Fibroblast of mammary gland (primary cell): Measurements from ENCODE around the gene MARVELD2.
"Not testable (repeated sequence)": the region's sequence is repeated elsewhere in the genome, so short reads cannot be mapped to it uniquely, and the experiment has no call there.

Experiments
- DNase-seq: peaks from one replicate; pipeline ENCODE4 v3.0.0-alpha.2; 2010; ENCODE audit warnings: low read depth
- H3K4me3 ChIP-seq: 2 replicates; pipeline ENCODE4 v1.5.1; 2011; ENCODE audit warnings: low read depth, mild to moderate bottlenecking, low read length, moderate library complexity; ENCODE audit not compliant: control insufficient read depth
- TF ChIP-seq, protein P1 (sequence below): conservative IDR thresholded peaks from 2 replicates; pipeline ENCODE4 v1.5.1; 2011; ENCODE audit warnings: low read depth, low read length, inconsistent platforms; ENCODE audit not compliant: control insufficient read depth, insufficient read depth

The MARVELD2 gene

DNA sequence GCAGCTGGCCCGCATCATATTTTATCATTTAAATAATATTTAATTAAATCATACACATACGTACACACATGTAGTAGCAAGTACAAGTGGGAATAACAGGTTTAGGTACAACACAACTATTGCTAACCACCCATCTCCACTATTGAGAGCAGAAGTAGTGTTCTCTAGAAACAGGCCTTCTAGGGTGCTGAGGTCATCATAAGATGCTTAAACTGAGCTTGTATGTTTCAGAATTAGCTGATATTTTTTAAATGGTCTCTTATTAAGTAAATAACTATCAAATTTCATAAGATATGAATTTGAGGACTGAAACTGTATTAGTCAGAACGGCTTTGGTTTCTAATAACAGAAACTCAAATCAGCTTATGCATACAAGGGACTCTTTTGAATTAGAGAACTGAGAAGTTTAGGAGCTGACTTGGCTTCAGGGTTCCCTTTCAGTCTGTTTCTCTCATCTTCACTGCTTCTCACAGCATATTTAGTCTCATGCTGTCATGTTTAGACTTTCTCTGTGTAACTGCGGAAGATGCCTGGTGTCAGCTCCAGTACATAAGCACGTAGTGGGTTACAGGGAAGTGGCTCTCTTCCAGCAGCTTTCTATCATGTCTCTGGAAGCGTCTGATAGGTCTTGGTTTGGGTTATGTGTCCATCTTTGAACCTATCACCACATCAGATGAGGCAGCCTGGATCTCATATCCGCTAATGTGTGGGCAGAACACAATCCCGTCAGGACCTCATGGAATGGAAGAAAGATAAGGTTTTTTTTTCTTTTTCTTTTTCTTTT lies 52.7 kb downstream of the MARVELD2 start:
- DNase-seq = peak; percentile 25
- H3K4me3 ChIP-seq = no peak overlapping the region
- TF ChIP-seq, protein P1, sequence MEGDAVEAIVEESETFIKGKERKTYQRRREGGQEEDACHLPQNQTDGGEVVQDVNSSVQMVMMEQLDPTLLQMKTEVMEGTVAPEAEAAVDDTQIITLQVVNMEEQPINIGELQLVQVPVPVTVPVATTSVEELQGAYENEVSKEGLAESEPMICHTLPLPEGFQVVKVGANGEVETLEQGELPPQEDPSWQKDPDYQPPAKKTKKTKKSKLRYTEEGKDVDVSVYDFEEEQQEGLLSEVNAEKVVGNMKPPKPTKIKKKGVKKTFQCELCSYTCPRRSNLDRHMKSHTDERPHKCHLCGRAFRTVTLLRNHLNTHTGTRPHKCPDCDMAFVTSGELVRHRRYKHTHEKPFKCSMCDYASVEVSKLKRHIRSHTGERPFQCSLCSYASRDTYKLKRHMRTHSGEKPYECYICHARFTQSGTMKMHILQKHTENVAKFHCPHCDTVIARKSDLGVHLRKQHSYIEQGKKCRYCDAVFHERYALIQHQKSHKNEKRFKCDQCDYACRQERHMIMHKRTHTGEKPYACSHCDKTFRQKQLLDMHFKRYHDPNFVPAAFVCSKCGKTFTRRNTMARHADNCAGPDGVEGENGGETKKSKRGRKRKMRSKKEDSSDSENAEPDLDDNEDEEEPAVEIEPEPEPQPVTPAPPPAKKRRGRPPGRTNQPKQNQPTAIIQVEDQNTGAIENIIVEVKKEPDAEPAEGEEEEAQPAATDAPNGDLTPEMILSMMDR = no peak

DNA sequence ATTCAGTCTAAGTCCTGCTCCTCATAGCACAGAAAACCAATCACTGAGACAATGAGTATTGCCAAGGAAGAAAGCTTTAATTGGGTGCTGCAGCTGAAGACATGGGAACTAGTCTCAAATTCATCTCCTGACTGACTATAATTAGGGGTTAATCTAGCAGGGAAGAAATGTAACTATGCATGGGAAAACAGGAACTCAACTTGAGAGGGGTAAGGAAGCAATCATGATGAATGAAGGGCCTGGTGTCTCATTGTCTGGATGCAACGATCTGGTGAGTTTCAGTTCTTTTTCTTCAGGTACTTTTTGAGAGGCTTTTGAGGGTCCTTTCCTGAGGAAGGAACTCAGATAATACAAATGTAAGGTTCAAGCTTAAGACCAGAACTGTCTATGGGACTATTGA lies 53.7 kb downstream of the MARVELD2 start:
- no peak for DNase-seq
- TF ChIP-seq, protein P1 = no peak

DNA sequence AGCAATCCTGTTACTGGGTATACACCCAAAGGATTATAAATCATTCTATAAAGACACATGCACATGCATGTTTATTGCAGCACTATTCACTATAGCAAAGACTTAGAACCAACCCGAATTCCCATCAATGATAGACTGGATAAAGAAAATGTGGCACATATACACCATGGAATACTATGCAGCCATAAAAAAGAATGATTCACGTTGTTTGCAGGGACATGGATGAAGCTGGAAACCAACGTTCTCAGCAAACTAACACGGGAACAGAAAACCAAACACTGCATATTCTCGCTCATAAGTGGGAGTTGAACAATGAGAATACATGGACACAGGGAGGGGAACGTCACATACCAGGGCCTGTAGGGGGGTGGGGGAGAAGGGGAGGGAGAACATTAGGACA lies 56.6 kb downstream of the MARVELD2 start:
- H3K4me3 ChIP-seq, DNase-seq: not testable (repeated sequence)

More for the DNA sequence above, 53.7 kb downstream of the MARVELD2 start:
- H3K4me3 ChIP-seq = no peak overlapping the region

DNA sequence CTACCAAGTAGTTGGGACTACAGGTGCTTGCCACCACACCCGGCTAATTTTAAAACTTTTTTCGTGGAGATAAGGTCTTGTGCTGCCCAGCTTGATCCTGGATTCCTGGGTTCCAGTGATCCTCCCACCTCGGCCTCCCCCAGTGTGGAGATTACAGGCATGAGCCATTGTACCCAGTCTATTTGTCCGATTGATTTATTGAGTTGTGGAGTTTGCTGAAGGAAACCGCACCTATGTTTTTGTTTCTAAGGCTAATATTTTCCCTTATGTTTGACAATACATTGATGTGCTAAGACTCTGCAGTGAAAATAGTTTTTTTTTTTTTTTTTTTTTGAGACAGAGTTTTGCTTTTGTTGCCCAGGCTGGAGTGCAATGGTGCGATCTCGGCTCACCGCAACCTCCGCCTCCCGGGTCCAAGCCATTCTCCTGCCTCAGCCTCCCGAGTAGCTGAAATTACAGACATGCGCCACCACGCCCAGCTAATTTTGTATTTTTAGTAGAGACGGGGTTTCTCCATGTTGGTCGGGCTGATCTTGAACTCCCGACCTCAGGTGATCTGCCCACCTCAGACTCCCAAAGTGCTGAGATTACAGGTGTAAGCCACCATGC lies 57.7 kb downstream of the MARVELD2 start:
- DNase-seq = not testable (repeated sequence)

DNA sequence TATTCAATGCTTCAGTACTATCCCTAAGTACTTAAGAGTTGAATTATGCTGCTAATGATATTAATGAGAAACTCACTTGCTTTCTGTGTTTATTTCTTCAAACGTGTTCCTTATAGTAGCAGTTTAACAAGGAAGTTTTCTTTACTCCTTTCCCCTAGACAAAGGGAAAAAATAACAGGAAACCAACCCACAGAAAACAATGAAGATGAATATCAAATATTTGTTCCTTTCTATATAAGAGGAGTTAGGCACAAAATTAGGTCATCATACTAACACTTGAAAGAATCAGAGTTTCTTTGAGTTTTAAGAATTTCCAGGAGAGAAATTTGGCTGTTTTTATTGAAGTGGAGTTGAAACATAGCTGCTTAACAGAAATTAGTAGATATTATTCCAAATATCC lies 62.3 kb downstream of the MARVELD2 start:
- TF ChIP-seq, protein P1 = no peak

More for the DNA sequence above, 57.7 kb downstream of the MARVELD2 start:
- H3K4me3 ChIP-seq = not testable (repeated sequence)

DNA sequence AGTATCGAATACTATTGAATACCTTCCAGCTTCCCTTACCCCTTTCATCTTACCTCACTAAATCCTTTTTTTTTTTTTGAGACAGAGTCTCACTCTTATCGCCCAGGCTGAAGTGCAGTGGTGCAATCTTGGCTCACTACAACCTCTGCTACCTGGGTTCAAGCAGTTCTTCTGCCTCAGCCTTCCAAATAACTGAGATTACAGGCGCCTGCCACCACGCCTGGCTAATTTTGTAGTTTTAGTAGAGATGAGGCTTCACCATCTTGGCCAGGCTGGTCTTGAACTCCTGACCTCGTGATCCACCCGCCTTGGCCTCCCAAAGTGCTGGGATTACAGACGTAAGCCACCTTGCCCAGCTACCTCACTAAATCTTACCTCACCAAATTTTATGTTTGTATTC lies 63.4 kb downstream of the MARVELD2 start:
- not testable (repeated sequence) for H3K4me3 ChIP-seq, DNase-seq

More for the DNA sequence above, 62.3 kb downstream of the MARVELD2 start:
- no peak overlapping the region for H3K4me3 ChIP-seq
- DNase-seq = no peak

DNA sequence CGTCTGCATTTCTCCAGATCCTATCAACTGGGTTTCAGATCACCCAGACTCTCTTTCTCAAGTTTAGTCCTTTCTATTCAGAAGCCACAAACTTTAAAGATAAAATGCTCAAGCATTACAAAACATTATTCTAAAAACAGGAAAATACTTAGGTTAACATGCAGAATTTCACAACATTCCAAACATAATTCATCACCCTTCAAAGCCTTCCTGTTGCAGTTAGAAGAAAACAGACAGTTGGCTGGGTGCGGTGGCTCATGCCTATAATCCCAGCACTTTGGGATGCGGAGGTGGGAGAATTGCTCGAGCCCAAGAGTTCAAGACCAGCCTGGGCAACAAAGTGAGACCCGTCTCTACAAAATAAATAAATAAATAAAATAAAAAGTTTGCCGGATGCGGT lies 70.0 kb downstream of the MARVELD2 start:
- peak; percentile 63 for DNase-seq
- TF ChIP-seq, protein P1 = no peak
- no peak overlapping the region for H3K4me3 ChIP-seq

DNA sequence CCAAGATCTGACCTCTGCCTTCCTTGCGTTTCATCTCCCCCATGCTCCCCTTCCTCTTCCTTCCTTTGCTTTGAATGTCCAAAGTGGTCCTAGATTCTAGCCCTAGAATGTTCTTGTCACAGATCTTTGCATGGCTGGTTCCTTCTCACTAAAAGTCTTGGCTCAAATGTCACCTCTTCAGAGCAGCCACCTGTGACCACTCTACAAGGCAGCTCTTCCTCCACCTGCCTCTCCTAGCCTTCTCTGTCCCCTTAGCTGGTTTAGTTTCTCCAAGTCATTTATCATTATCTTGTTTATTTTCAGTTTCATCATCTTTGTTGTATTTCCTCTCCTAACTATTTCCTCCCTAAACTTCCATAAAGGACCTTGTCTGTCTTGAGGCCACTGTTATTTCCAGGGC lies 70.6 kb downstream of the MARVELD2 start:
- DNase-seq = no peak
- no peak overlapping the region for H3K4me3 ChIP-seq
- TF ChIP-seq, protein P1 = no peak
